Measurements from ENCODE around the gene OR1D5. TPM values are rescaled to one million over a fixed set of nuclear protein-coding genes. Genes with fewer than 3 reads are reported as not detected.

Gene OR1D5
- polyA plus RNA-seq, 1 experiment = not detected

DNA sequence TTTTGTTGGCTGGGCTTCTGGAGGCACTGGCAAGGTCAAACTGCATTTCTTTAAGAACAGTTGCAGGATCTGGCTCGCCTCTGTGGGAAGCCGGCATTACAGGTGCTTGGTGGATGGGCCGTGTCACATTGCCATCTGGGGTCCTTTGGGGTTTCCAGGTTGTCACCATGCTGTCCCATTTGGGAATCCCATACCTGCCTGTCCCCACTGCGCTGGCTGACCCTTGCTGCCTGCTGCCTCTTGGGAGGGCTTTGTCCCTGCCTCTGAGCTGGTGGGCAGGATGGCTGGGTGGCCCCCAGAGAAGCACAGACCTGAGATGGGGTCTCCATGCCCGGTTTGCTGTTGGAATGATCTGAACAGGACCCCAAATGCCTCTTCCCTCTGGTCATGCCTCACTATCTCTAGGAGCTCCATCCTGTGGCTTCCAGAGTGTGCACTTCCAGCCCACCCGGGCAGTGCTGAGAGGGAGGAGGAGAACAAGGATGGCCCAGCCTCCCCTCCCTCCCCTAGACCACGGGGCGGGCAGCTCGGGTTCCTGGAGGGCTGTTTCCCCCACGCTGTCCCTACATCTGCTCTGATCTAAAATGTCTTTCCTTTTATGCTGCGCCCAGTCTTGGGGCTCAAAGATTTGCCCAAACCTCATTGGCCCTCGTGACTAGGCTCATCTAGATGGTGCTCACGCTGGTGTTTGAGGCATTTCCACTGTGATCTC lies 28.0 kb downstream of the OR1D5 start:
- H3K27me3 ChIP-seq (ENCODE audit: control insufficient read depth, insufficient read depth, low read length) = no peaks in the 10 kb centered on the region
- DNase-seq (ENCODE audit: low read depth, low spot score) = no peak
- H3K4me3 ChIP-seq (ENCODE audit: low read depth, low read length) = no peak overlapping the region
- CTCF ChIA-PET = no interaction called here
- H3K27ac ChIP-seq (ENCODE audit: low read depth, low read length) = no peak overlapping the region
- TF ChIP-seq, protein P1, sequence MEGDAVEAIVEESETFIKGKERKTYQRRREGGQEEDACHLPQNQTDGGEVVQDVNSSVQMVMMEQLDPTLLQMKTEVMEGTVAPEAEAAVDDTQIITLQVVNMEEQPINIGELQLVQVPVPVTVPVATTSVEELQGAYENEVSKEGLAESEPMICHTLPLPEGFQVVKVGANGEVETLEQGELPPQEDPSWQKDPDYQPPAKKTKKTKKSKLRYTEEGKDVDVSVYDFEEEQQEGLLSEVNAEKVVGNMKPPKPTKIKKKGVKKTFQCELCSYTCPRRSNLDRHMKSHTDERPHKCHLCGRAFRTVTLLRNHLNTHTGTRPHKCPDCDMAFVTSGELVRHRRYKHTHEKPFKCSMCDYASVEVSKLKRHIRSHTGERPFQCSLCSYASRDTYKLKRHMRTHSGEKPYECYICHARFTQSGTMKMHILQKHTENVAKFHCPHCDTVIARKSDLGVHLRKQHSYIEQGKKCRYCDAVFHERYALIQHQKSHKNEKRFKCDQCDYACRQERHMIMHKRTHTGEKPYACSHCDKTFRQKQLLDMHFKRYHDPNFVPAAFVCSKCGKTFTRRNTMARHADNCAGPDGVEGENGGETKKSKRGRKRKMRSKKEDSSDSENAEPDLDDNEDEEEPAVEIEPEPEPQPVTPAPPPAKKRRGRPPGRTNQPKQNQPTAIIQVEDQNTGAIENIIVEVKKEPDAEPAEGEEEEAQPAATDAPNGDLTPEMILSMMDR (IDR thresholded peaks at IDR 0.05; ENCODE audit: low read depth, low read length) = no peak
- peaks cover 19% of the 10 kb centered on the region; the same call in 1 of the 2 replicates for H3K9me3 ChIP-seq (ENCODE audit: control insufficient read depth, insufficient read depth, low read length)
- POLR2A ChIA-PET = no interaction called here

DNA sequence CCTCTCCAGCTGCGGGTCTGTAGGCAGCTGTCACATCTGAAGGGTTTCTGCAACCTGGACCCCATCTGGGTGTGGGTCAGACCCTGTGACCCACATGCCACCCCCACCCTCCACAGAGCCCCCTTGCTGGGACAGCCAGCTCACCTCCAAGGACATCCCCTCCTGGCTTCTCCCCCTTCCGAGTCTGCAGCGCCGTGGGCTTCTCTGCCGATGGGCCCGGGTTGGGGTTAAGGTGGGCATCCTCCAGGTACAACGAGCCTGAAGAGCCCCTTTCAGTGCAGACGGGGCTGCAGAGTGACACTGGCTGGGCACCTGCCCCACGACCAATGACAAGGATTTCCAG lies 28.9 kb downstream of the OR1D5 start:
- TF ChIP-seq, protein P1 (IDR thresholded peaks at IDR 0.05; ENCODE audit: low read depth, low read length) = no peak
- no peak overlapping the region for H3K27ac ChIP-seq (ENCODE audit: low read depth, low read length)
- ChIA-PET CTCF (interaction anchor here (1.6 kb wide), 1 partner anchor 14 kb away, joined by 6 read pairs; no protein-coding TSS in a partner anchor), POLR2A (no interaction called here)
- H3K9me3 ChIP-seq (ENCODE audit: control insufficient read depth, insufficient read depth, low read length) = peaks cover 19% of the 10 kb centered on the region; the same call in 1 of the 2 replicates
- no peak for DNase-seq (ENCODE audit: low read depth, low spot score)
- no peak overlapping the region for H3K4me3 ChIP-seq (ENCODE audit: low read depth, low read length)
- H3K27me3 ChIP-seq (ENCODE audit: control insufficient read depth, insufficient read depth, low read length) = no peaks in the 10 kb centered on the region

DNA sequence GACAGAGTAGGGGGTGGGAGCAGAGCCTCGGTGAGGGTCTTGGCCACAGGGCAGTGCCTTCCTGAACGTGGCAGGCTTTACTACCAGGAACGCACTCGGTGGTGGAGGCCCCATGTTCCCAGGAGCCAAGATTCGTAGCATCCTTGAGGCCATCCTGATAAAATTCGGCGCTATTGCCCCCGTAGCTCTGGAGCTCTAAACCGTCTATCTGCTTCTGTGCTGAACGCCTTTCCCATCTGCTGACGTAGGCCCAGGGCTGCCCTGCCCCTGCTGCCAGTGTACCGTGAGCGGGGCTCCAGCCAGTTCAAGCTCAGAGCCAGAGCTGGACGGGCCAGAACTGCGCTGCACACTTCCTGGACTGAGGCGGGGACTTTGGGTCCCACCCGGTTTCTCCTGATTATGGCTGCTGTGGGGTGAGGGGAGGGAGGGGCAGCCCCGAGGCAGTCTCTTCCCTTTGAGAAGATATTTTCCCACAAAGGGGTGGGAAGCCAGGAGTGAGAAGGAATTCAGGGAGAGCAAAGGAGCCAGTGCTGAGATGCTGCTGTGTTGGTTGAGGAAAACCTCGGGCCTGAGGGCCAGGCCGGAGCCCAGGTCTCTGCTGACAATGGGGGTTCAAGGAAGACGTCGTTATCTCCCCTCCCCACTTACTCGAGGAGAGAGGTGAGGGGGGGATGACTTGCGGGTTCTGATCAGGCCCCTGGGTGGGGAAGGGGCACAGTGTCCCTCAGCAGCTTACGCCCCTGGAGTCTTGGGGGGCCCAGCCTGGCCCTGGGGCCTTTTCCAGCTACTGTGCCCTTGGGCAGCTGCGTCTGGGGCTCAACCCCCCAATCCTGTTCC lies 29.4 kb downstream of the OR1D5 start:
- POLR2A ChIA-PET = no interaction called here

DNA sequence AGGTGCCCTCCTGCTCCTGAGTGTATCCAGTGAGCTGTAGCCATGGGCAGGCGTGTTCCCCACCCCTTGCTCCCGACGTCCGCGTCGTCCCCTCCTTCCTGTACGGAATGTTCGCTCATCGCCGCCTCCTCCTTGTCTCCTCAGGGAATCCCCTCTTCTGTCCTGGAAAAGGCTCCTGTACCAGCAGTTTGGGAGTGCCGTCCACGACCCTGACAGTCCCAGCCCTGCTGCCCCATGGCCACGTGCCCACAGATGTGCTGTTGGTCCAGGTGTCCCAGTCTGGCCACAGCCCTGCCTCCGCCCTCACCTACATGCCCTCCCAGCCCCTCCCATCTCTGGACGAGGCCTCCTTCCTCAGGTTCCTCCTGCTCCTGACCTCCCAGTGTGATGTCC lies 30.2 kb downstream of the OR1D5 start:
- ChIA-PET CTCF (interaction anchor here (1.6 kb wide), 1 partner anchor 15 kb away, joined by 6 read pairs; no protein-coding TSS in a partner anchor), POLR2A (no interaction called here)
- Histone ChIP-seq H3K4me3 (ENCODE audit: low read depth, low read length) (no peak overlapping the region), H3K27ac (ENCODE audit: low read depth, low read length) (no peak overlapping the region), H3K9me3 (ENCODE audit: control insufficient read depth, insufficient read depth, low read length) (peaks cover 19% of the 10 kb centered on the region; the same call in 1 of the 2 replicates), H3K27me3 (ENCODE audit: control insufficient read depth, insufficient read depth, low read length) (no peaks in the 10 kb centered on the region)
- TF ChIP-seq, protein P1 (IDR thresholded peaks at IDR 0.05; ENCODE audit: low read depth, low read length) = no peak
- DNase-seq (ENCODE audit: low read depth, low spot score) = no peak

More for the DNA sequence above, 29.4 kb downstream of the OR1D5 start:
- H3K27ac ChIP-seq (ENCODE audit: low read depth, low read length) = no peak overlapping the region
- DNase-seq (ENCODE audit: low read depth, low spot score) = no peak
- no peak overlapping the region for H3K4me3 ChIP-seq (ENCODE audit: low read depth, low read length)
- CTCF ChIA-PET = interaction anchor here (1.6 kb wide), 1 partner anchor 14 kb away, joined by 6 read pairs; no protein-coding TSS in a partner anchor
- peaks cover 19% of the 10 kb centered on the region; the same call in 1 of the 2 replicates for H3K9me3 ChIP-seq (ENCODE audit: control insufficient read depth, insufficient read depth, low read length)
- TF ChIP-seq, protein P1 (IDR thresholded peaks at IDR 0.05; ENCODE audit: low read depth, low read length) = no peak
- no peaks in the 10 kb centered on the region for H3K27me3 ChIP-seq (ENCODE audit: control insufficient read depth, insufficient read depth, low read length)

Data from AG04450 (cell line).